HG02973 (cell line): ENCODE results near the gene SLC2A14.
A peak's percentile ranks its signal among the peaks of the same experiment; 100 is the strongest.
"Not testable (repeated sequence)": the region's sequence is repeated elsewhere in the genome, so short reads cannot be mapped to it uniquely, and the experiment has no call there.

ENCODE experiments used
- ATAC-seq: cut with Tn5 transposase; IDR thresholded peaks from one replicate; pipeline ENCODE4 v1.9.1; 2021; ENCODE audit warnings: moderate library complexity; ENCODE audit not compliant: unreplicated experiment

Gene SLC2A14

GRCh38 chr12:7870335-7870734 is 2.4 kb downstream of the SLC2A14 start:
- ATAC-seq, result no peak

DNA sequence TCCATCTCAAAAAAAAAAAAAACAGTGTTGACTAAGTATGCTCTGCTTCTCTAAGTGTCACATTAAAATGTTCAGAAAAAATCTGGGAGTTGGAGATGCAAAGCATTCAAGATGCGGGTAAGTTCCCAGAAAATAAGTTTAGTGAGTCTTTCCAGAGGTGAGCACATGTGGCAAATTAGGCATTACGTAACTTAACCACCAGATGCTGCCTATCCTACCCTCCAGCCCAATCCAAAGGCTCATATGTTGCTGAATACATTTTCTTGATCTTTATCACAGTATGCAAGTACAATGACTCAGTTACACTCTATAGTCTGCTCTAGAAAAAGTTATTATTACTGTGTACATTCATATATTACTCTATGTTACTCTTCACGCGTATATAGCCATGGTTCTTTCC is 3.6 kb downstream of the SLC2A14 start:
- no peak for ATAC-seq

GRCh38 chr12:7868391-7868790 is 4.3 kb downstream of the SLC2A14 start:
- ATAC-seq, result no peak

- no peak for ATAC-seq
Measured at GRCh38 chr12:7864601-7865150, 8.0 kb downstream of the SLC2A14 start.

GRCh38 chr12:7862814-7863348 is 9.8 kb downstream of the SLC2A14 start:
- ATAC-seq, result not testable (repeated sequence)

GRCh38 chr12:7862301-7862700 is 10.4 kb downstream of the SLC2A14 start:
- not testable (repeated sequence) for ATAC-seq

- ATAC-seq, result no peak
Measured at GRCh38 chr12:7859552-7859951, 13.2 kb downstream of the SLC2A14 start.

GRCh38 chr12:7857971-7858370 is 14.7 kb downstream of the SLC2A14 start:
- ATAC-seq, result no peak

DNA sequence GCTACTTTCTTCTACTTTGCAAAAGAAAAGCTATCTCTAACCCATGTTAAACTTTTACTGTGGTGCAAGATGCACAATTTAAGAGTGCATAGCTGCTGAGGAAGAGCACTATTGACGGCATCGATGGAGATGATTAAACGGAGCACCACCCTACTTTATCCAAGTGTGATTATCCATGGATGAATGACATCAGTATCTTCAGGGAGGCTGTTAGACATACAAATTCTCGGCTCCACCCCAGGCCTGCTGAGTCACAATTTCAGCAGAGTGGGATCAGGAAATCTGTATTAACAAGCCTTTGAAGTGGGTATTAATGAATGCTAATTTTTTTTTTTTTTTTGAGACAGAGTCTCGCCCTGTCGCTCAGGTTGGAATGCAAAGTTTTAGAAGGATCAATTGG is 16.2 kb downstream of the SLC2A14 start:
- no peak for ATAC-seq

- no peak for ATAC-seq
Measured at GRCh38 chr12:7853557-7853956, 19.2 kb downstream of the SLC2A14 start.

DNA sequence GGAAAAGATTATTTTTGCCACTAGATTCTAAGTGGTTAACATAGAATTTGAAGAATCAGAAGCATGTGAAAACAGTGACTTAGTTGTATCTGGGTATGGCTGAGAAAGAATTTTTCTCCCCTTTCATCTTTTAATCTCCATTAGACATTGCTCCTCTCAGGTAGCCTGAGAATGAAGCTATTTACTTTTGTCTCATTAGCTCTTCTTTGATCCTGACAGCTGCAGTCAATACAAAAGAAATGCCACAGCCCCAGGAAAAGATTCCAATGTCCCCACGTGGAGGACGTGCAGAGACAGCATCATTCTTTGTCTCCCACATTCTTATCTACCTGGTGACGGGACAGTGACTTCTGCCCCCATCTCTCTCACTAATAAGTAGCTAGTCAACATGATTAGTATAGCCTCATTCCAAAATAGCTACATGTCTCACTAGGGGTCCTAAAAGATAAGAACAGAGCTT is 21.1 kb downstream of the SLC2A14 start:
- ATAC-seq, result not testable (repeated sequence)

GRCh38 chr12:7850099-7850498 is 22.6 kb downstream of the SLC2A14 start:
- ATAC-seq, result not testable (repeated sequence)

GRCh38 chr12:7848098-7848422 is 24.7 kb downstream of the SLC2A14 start:
- ATAC-seq, result not testable (repeated sequence)

DNA sequence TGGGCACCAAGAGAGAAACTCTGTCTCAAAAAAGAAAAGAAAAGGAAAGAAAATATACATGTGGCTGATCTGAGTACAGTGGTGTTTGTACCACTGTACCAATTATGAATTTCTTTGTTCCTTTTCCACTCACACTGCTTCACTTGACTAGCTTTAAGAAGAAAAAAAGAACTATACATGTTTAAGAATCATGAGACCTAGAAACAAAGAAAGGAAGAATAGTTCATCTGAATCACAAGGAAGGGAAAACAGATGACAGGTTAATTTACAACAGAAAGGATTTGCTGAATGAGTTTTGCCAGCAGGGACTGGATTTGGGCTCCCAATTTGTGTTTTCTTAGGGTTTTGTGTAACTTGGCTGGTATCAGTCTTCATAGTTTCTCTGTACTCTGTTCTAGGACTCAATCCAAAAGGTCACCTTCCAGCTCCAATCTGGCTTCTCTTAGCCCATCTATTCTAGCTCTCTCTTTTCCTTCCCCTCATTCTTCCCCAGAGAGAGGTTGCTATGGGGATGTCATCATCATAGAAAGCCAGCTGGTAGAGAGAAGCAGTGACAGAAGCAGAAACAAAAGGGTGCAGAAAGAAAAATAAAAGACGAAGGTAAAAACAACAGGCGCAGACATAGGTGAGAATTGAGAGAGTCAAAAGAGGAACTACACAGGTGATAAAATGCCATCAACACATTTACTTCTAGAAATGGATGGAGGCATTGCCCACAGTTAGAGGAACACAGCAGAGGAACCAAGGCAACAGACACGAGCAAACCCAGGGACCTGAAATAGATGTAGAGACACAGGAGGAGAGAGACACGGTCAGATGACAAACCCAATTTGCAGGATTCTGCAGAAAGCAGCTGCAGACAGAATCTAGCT is 25.3 kb downstream of the SLC2A14 start:
- ATAC-seq, result peak; percentile 51

DNA sequence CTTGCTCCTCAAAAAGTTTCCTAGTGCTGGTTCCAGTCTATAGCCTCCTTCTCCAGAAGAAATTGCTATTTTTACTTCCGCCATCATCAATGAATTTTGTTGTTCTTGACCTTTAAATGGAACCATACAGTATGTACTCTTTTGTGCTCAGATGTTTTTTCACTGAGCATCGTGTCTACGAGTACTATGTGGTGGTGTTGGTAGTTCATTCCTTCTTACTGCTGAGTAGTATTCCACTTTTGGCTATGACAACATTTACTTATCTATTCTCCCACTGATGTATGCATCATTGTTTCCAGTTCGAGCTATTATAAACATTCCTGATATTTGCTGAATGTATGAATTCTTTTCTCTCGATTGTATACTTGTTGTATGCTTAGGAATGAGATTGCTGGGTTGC is 28.6 kb downstream of the SLC2A14 start:
- no peak for ATAC-seq

DNA sequence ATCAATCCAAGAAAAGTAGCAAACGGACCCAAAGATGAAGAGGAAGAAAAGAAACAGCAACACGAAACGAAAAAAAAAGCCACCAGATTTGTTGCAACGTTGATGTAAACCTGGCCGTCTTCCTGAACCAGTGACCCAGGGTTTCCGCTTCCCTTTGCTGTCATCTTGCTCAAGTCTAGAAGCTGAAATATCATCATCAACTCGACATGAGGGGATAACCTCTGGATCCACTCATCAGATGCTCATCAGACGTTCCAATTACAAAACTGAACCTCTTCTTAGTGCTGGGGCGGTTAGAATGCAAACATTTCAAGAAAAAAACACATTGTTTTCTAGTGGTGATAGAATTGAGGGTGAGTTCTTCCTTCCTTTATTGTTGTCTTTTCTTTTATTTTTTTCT is 29.1 kb downstream of the SLC2A14 start:
- ATAC-seq, result not testable (repeated sequence)

- not testable (repeated sequence) for ATAC-seq
Measured at GRCh38 chr12:7843149-7843548, 29.6 kb downstream of the SLC2A14 start.

- ATAC-seq, result not testable (repeated sequence)
Measured at GRCh38 chr12:7842444-7842843, 30.3 kb downstream of the SLC2A14 start.

- ATAC-seq, result not testable (repeated sequence)
Measured at GRCh38 chr12:7839848-7840247, 32.9 kb downstream of the SLC2A14 start.

- not testable (repeated sequence) for ATAC-seq
Measured at GRCh38 chr12:7839226-7839625, 33.5 kb downstream of the SLC2A14 start.

GRCh38 chr12:7837366-7837765 is 35.3 kb downstream of the SLC2A14 start:
- no peak for ATAC-seq

GRCh38 chr12:7835766-7836165 is 36.9 kb downstream of the SLC2A14 start:
- ATAC-seq, result no peak
